A549 (cell line): ENCODE results near the gene PALLD. TPM values are rescaled to one million over a fixed set of nuclear protein-coding genes. Genes with fewer than 3 reads are reported as not detected.

Source experiments
- ATAC-seq, 2 experiments: fragments of 200-7000 bp in 1 of 2; fragments of >200 bp in 1 of 2; cut with Nextera tagmentation in 1 of 2; cut with Tn5 transposase in 1 of 2; 3 replicates each; pipeline versions ENCODE4 v1.8.0 to v1.9.1; 2018 to 2020; ENCODE audit warnings: mild to moderate bottlenecking in 1 of 2, moderate library complexity in 1 of 2
- CTCF ChIA-PET: fragments of 300-600 bp; sonication (Branson Sonifier 250); formaldehyde crosslinking; extraction: SDS; loops from one replicate; lab custom pipeline; 2021; ENCODE audit warnings: antibody characterized with exemption, inconsistent platforms; lab: Yijun Ruan, JAX
- POLR2A ChIA-PET: fragments of 350-600 bp; formaldehyde crosslinking; extraction: SDS; loops from one replicate; lab custom pipeline; 2021; ENCODE audit warnings: antibody characterized with exemption, inconsistent platforms; lab: Yijun Ruan, JAX
- DNase-seq, 2 experiments: peaks; one replicate each; pipeline versions ENCODE4 v3.0.0 to v3.0.0-alpha.2; 2011 to 2016; ENCODE audit warnings: low read depth in 1 of 2, low spot score in 1 of 2
- FAIRE-seq: peaks from 2 replicates; lab custom pipeline; 2011; peaks lifted over from hg19 to GRCh38; lab: Jason Lieb, UNC
- H3K27ac ChIP-seq, 2 experiments: fragments of >200 bp; sonication (Bioruptor Twin); formaldehyde crosslinking; 3 replicates each; pipeline ENCODE4 v1.5.1; 2016 to 2017
- H3K4me1 ChIP-seq: fragments of >200 bp; sonication (Bioruptor Twin); formaldehyde crosslinking; 3 replicates; pipeline ENCODE4 v1.6.1; 2016
- H3K4me2 ChIP-seq: fragments of >200 bp; sonication (Bioruptor Twin); formaldehyde crosslinking; 3 replicates; pipeline ENCODE4 v1.6.1; 2016
- H3K4me3 ChIP-seq: fragments of >200 bp; sonication (Bioruptor Twin); formaldehyde crosslinking; 3 replicates; pipeline ENCODE4 v1.5.1; 2016
- H3K9me3 ChIP-seq: fragments of >200 bp; sonication (Bioruptor Twin); formaldehyde crosslinking; 3 replicates; pipeline ENCODE4 v1.6.1; 2016
- CHD4 ChIP-seq: fragments of 200-600 bp; sonication (generic); IDR thresholded peaks from 2 replicates; pipeline ENCODE4 v1.6.1; 2016; ENCODE audit warnings: antibody characterized with exemption, mild to moderate bottlenecking, borderline replicate concordance
- EHMT2 ChIP-seq: fragments of 200-600 bp; sonication (generic); IDR thresholded peaks from 2 replicates; pipeline ENCODE4 v1.6.1; 2016; ENCODE audit warnings: antibody characterized with exemption, low read depth, mild to moderate bottlenecking, moderate library complexity
- EP300 ChIP-seq, 2 experiments: fragments of >200 bp; sonication (Bioruptor Twin); formaldehyde crosslinking; IDR thresholded peaks; 2 replicates in 1 of 2; 3 replicates in 1 of 2; pipeline ENCODE4 v1.6.1; 2016 to 2017
- ESRRA ChIP-seq: fragments of 150-350 bp; IDR thresholded peaks from 2 replicates; pipeline ENCODE4 v1.6.1; 2014; ENCODE audit warnings: mild to moderate bottlenecking, low read length, borderline replicate concordance
- FOXS1 ChIP-seq: fragments of 250-450 bp; sonication (Bioruptor Pico); IDR thresholded peaks from 2 replicates; pipeline ENCODE4 v1.5.0; 2020; ENCODE audit warnings: mild to moderate bottlenecking, moderate library complexity
- JUN ChIP-seq, 2 experiments: fragments of >200 bp; sonication (Bioruptor Twin); formaldehyde crosslinking; IDR thresholded peaks; 2 replicates in 1 of 2; 3 replicates in 1 of 2; pipeline ENCODE4 v1.6.1; 2016 to 2017
- JUNB ChIP-seq: fragments of >200 bp; sonication (Bioruptor Twin); formaldehyde crosslinking; IDR thresholded peaks from 2 replicates; pipeline ENCODE4 v1.6.1; 2016
- KDM1A ChIP-seq: fragments of 200-600 bp; sonication (generic); IDR thresholded peaks from 2 replicates; pipeline ENCODE4 v1.6.1; 2016; ENCODE audit warnings: low read depth, mild to moderate bottlenecking
- KDM5A ChIP-seq: fragments of 200-600 bp; sonication (generic); IDR thresholded peaks from 2 replicates; pipeline ENCODE4 v1.6.1; 2016; ENCODE audit warnings: antibody characterized with exemption, mild to moderate bottlenecking
- MAFK ChIP-seq: fragments of 450-650 bp; IDR thresholded peaks from 2 replicates; pipeline ENCODE4 v1.6.1; 2014; ENCODE audit not compliant: partially characterized antibody
- MAZ ChIP-seq: fragments of 150-350 bp; IDR thresholded peaks from 2 replicates; pipeline ENCODE4 v1.6.1; 2014; ENCODE audit warnings: antibody characterized with exemption, low read depth, low read length, borderline replicate concordance
- NFE2L2 ChIP-seq: fragments of 150-350 bp; conservative IDR thresholded peaks from 2 replicates; pipeline ENCODE4 v1.6.1; 2014; ENCODE audit warnings: low read length
- RNF2 ChIP-seq: fragments of 200-600 bp; sonication (generic); IDR thresholded peaks from 2 replicates; pipeline ENCODE4 v1.6.1; 2016; ENCODE audit warnings: low read depth, mild to moderate bottlenecking, antibody characterized with exemption, moderate library complexity, borderline replicate concordance
- SMC3 ChIP-seq: fragments of >200 bp; sonication (Bioruptor Twin); formaldehyde crosslinking; IDR thresholded peaks from 3 replicates; pipeline ENCODE4 v1.6.1; 2018; ENCODE audit warnings: inconsistent platforms
- TFCP2L1 ChIP-seq: fragments of 250-450 bp; sonication (Bioruptor Pico); IDR thresholded peaks from 2 replicates; pipeline ENCODE4 v1.5.0; 2021; ENCODE audit warnings: mild to moderate bottlenecking
- TP53 ChIP-seq: fragments of 250-450 bp; sonication (Bioruptor Pico); IDR thresholded peaks from 2 replicates; pipeline ENCODE4 v1.5.0; 2021; ENCODE audit warnings: mild to moderate bottlenecking, moderate library complexity
- ZFP36 ChIP-seq: fragments of 450-650 bp; IDR thresholded peaks from 2 replicates; pipeline ENCODE4 v1.6.1; 2014; ENCODE audit warnings: borderline replicate concordance; ENCODE audit not compliant: partially characterized antibody
- ZNF302 ChIP-seq: fragments of 250-450 bp; sonication (Bioruptor Pico); IDR thresholded peaks from 2 replicates; pipeline ENCODE4 v1.9.0; 2021; ENCODE audit warnings: inconsistent platforms, mild to moderate bottlenecking, moderate library complexity
- WGBS: methylation state at CpG from one replicate; pipeline ENCODE4 v1.1.6; 2017; ENCODE audit errors: missing lambda C conversion rate; 5-methylcytosine and 5-hydroxymethylcytosine counted together
- polyA plus RNA-seq, 4 experiments: library from polyadenylated mRNA; depleted of rRNA in 3 of 4; stranded (reverse); fragments of >200 nt; fragmentation: RNase III in 1 of 4; extraction: RNeasy Plus Mini Kit Qiagen cat#74134 plus additional on column Dnase treatment in 1 of 4; gene quantifications; 2 replicates in 3 of 4; 3 replicates in 1 of 4; pipeline ENCODE4 v1.2.3, GENCODE V29; 2011 to 2017
- TF ChIP-seq, protein P1 (sequence below): IDR thresholded peaks from 2 replicates; pipeline ENCODE4 v1.6.1; 2012
- TF ChIP-seq, protein P2 (sequence below): fragments of 250-450 bp; sonication (Bioruptor Pico); IDR thresholded peaks from 2 replicates; pipeline ENCODE4 v1.5.0; 2021; ENCODE audit warnings: mild to moderate bottlenecking, moderate library complexity, borderline replicate concordance
- TF ChIP-seq, protein P3 (sequence below): fragments of 250-450 bp; sonication (Bioruptor Pico); IDR thresholded peaks from 2 replicates; pipeline ENCODE4 v1.5.0; 2020; ENCODE audit warnings: low read depth, mild to moderate bottlenecking, moderate library complexity

PALLD gene
- polyA plus RNA-seq, 2 of the 4 experiments (the other 2 are of a cell fraction): 88.8 to 113 TPM

DNA sequence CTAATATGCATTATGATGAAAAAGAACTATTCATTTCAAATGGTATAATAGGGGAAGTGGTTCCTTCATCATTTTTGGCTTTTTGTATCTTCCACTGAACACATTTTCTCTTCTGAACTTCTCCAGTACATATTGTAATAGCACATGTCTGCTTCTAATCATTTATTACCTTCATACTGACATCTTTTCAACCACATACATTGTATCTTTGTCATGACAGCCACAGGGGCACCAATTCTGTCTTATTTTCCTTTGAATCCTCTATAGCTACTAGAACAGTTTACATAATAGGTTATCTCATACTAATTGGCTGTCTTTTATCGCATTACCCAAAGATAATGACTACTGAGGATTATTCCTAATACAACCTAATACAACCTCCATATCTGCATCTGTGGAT is 37.7 kb downstream of the PALLD start:
- TF ChIP-seq SMC3: no peak
- no peak for TF ChIP-seq JUNB
- no peak for TF ChIP-seq EP300 (IDR thresholded peaks at IDR 0.05)
- no peak for TF ChIP-seq ZNF302
- no peak for TF ChIP-seq CHD4
- TF ChIP-seq, protein P1, sequence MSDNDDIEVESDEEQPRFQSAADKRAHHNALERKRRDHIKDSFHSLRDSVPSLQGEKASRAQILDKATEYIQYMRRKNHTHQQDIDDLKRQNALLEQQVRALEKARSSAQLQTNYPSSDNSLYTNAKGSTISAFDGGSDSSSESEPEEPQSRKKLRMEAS: no peak
- TF ChIP-seq NFE2L2: no peak
- Histone ChIP-seq H3K4me3 (no peak overlapping the region), H3K27ac (no peak overlapping the region; a peak in 1 of 6 replicates), H3K4me2 (no peak overlapping the region), H3K4me1 (peaks cover 38% of the 10 kb centered on the region), H3K9me3 (no peaks in the 10 kb centered on the region)
- FAIRE-seq: no peak
- DNase-seq: no peak
- no peak for ATAC-seq
- ChIA-PET CTCF (no interaction called here), POLR2A (no interaction called here)
- WGBS: 96% methylated on average over 1 of the region's 1 CpG

DNA sequence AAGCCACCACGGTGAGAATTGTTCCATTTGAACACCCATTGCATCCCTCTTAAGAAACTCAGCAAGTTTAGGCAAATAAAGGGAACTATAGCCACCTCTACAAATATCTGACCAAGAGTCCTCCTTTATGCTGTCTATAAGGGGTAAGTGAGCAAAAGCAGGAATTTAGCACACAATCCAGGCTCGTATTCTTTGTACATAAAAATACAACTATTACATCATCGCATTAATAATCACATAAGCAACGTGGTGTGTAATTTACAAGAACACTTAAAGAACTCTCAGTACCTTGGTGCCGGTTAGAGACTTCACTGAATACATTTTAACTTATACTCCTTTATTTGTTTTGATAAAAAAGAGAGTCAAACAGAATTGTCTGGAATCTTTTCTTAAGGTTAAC is 38.8 kb downstream of the PALLD start:
- WGBS: 53% methylated on average over 5 of the region's 5 CpGs
- H3K4me1 ChIP-seq: peaks cover 42% of the 10 kb centered on the region
- peak overlapping the region; percentile 48 for H3K4me2 ChIP-seq
- no peak overlapping the region for H3K4me3 ChIP-seq
- H3K27ac ChIP-seq: peak overlapping the region; percentile 56 to 83
- ATAC-seq (no peak), DNase-seq (no peak)
- TF ChIP-seq RNF2 (no peak), TP53 (CRISPR knock-in tag) (no peak), TFCP2L1 (CRISPR knock-in tag) (no peak), NFE2L2 (no peak), FOXS1 (CRISPR knock-in tag) (no peak), KDM1A (no peak), ESRRA (no peak)
- TF ChIP-seq, protein P2, sequence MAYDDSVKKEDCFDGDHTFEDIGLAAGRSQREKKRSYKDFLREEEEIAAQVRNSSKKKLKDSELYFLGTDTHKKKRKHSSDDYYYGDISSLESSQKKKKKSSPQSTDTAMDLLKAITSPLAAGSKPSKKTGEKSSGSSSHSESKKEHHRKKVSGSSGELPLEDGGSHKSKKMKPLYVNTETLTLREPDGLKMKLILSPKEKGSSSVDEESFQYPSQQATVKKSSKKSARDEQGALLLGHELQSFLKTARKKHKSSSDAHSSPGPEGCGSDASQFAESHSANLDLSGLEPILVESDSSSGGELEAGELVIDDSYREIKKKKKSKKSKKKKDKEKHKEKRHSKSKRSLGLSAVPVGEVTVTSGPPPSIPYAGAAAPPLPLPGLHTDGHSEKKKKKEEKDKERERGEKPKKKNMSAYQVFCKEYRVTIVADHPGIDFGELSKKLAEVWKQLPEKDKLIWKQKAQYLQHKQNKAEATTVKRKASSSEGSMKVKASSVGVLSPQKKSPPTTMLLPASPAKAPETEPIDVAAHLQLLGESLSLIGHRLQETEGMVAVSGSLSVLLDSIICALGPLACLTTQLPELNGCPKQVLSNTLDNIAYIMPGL: no peak
- TF ChIP-seq, protein P3, sequence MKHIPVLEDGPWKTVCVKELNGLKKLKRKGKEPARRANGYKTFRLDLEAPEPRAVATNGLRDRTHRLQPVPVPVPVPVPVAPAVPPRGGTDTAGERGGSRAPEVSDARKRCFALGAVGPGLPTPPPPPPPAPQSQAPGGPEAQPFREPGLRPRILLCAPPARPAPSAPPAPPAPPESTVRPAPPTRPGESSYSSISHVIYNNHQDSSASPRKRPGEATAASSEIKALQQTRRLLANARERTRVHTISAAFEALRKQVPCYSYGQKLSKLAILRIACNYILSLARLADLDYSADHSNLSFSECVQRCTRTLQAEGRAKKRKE (CRISPR knock-in tag): no peak
- TF ChIP-seq, all 56 proteins: peak for 0
- FAIRE-seq: no peak
- CTCF ChIA-PET: no interaction called here
- no peaks in the 10 kb centered on the region for H3K9me3 ChIP-seq
- POLR2A ChIA-PET: no interaction called here

DNA sequence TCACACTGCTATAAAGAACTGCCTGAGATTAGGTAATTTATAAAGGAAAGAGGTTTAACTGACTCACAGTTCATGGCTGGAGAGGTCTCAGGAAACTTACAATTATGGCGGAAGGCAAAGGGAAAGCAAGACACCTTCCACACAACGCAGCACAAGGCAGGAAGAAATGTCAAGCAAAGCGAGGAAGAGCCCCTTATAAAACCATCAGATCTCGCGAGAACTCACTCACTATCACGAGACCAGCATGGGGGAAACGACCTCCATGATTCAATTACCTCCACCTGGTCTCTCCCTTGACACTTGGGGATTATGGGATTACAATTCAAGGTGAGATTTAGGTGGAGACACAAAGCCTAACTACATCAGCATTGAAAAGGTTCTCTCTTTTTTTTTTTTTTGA is 39.6 kb downstream of the PALLD start:
- WGBS: 79% methylated on average over 7 of the region's 7 CpGs
- ChIA-PET POLR2A (no interaction called here), CTCF (no interaction called here)
- H3K4me1 ChIP-seq: peaks cover 50% of the 10 kb centered on the region
- peak overlapping the region; percentile 56 to 83 for H3K27ac ChIP-seq
- H3K4me3 ChIP-seq: no peak overlapping the region
- no peak for TF ChIP-seq MAZ
- TF ChIP-seq ZFP36: no peak
- TF ChIP-seq KDM1A: no peak
- TF ChIP-seq EHMT2: no peak
- no peak for DNase-seq
- no peak; a peak in 1 of 6 replicates for ATAC-seq
- no peaks in the 10 kb centered on the region for H3K9me3 ChIP-seq
- FAIRE-seq: no peak
- H3K4me2 ChIP-seq: peak overlapping the region; percentile 48

DNA sequence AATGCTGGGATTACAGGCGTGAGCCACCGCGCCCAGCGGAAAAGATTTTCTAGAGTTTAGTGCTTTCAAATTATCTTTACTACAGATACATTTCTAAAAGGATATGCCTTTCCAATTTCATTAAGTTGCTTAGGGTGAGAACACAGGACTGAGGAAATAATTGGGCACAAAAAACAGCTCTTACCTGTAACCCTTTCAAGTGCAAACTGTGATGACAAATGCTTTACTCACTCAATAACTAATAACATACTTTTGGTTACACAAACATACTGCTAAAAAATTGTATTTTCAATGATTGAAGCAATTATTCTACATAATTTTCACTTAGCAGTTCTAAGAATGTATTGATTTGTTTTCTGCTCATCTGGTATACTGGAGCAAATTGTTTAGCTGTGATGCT is 40.2 kb downstream of the PALLD start:
- FAIRE-seq: no peak
- POLR2A ChIA-PET: no interaction called here

More for the DNA sequence above, 40.2 kb downstream of the PALLD start:
- Histone ChIP-seq H3K4me2 (peak overlapping the region; percentile 80), H3K9me3 (no peaks in the 10 kb centered on the region), H3K27ac (peak overlapping the region; percentile 83 to 89; a peak in 4 of 6 replicates), H3K4me3 (no peak overlapping the region)
- ATAC-seq (no peak), DNase-seq (no peak)
- TF ChIP-seq KDM5A (no peak), JUN (IDR thresholded peaks at IDR 0.05) (no peak), MAZ (no peak), MAFK (no peak)
- TF ChIP-seq, protein P2: no peak
- TF ChIP-seq, all 56 proteins: peak for 0
- CTCF ChIA-PET: no interaction called here
- 98% methylated on average over 4 of the region's 4 CpGs for WGBS
- H3K4me1 ChIP-seq: peaks cover 56% of the 10 kb centered on the region
